ENCODE data around the gene NCOA7. TPM values are rescaled to one million over a fixed set of nuclear protein-coding genes. Genes with fewer than 3 reads are reported as not detected.

NCOA7 gene
- total and polyA plus RNA-seq, 9 donors, result 5.5 to 9.1 (median 6.1) TPM

- no peak overlapping the region for H3K4me3 ChIP-seq (ENCODE audit: low read length)
- peaks cover 12% of the 10 kb centered on the region for H3K27me3 ChIP-seq (ENCODE audit: control insufficient read depth, insufficient read depth, low read length)
- DNase-seq, result no peak
- peaks cover 5% of the 10 kb centered on the region for H3K36me3 ChIP-seq (ENCODE audit: control insufficient read depth, insufficient read depth, low read length)
- no peak overlapping the region for H3K27ac ChIP-seq (ENCODE audit: low read length)
- no peaks in the 10 kb centered on the region for H3K9me3 ChIP-seq (replicated peaks; ENCODE audit: control insufficient read depth, low read depth, low read length)
- H3K4me1 ChIP-seq (ENCODE audit: control insufficient read depth, insufficient read depth, low read length), result peaks cover 8% of the 10 kb centered on the region
Measured at GRCh38 chr6:125753937-125754259, 36.9 kb upstream of the NCOA7 start.

- DNase-seq, result no peak
- peaks cover 12% of the 10 kb centered on the region for H3K36me3 ChIP-seq (ENCODE audit: control insufficient read depth, insufficient read depth, low read length)
- peaks cover 7% of the 10 kb centered on the region for H3K4me1 ChIP-seq (ENCODE audit: control insufficient read depth, insufficient read depth, low read length)
- no peak overlapping the region for H3K4me3 ChIP-seq (ENCODE audit: low read length)
- peaks cover 8% of the 10 kb centered on the region for H3K27me3 ChIP-seq (ENCODE audit: control insufficient read depth, insufficient read depth, low read length)
- 22% methylated on average over 1 of the region's 2 CpGs for whole genome bisulfite sequencing (ENCODE audit: insufficient coverage)
- H3K9me3 ChIP-seq (replicated peaks; ENCODE audit: control insufficient read depth, low read depth, low read length), result no peaks in the 10 kb centered on the region
- H3K27ac ChIP-seq (ENCODE audit: low read length), result no peak overlapping the region
Measured at GRCh38 chr6:125754566-125754965, 36.2 kb upstream of the NCOA7 start.

- H3K9me3 ChIP-seq (replicated peaks; ENCODE audit: control insufficient read depth, low read depth, low read length), result no peaks in the 10 kb centered on the region
- DNase-seq, result no peak
- no peak overlapping the region for H3K4me3 ChIP-seq (ENCODE audit: low read length)
- no peaks in the 10 kb centered on the region for H3K4me1 ChIP-seq (ENCODE audit: control insufficient read depth, insufficient read depth, low read length)
- WGBS (ENCODE audit: insufficient coverage), result 89% methylated on average over 40 of the region's 42 CpGs
- peaks cover 13% of the 10 kb centered on the region for H3K36me3 ChIP-seq (ENCODE audit: control insufficient read depth, insufficient read depth, low read length)
- H3K27ac ChIP-seq (ENCODE audit: low read length), result no peak overlapping the region
- no peaks in the 10 kb centered on the region for H3K27me3 ChIP-seq (ENCODE audit: control insufficient read depth, insufficient read depth, low read length)
Measured at GRCh38 chr6:125759184-125759902, 31.4 kb upstream of the NCOA7 start.

- H3K27ac ChIP-seq (ENCODE audit: low read length), result no peak overlapping the region
- H3K4me1 ChIP-seq (ENCODE audit: control insufficient read depth, insufficient read depth, low read length), result no peaks in the 10 kb centered on the region
- no peak for DNase-seq
- H3K9me3 ChIP-seq (replicated peaks; ENCODE audit: control insufficient read depth, low read depth, low read length), result no peaks in the 10 kb centered on the region
- peaks cover 13% of the 10 kb centered on the region for H3K36me3 ChIP-seq (ENCODE audit: control insufficient read depth, insufficient read depth, low read length)
- no peaks in the 10 kb centered on the region for H3K27me3 ChIP-seq (ENCODE audit: control insufficient read depth, insufficient read depth, low read length)
- WGBS (ENCODE audit: insufficient coverage), result 42% methylated on average over 2 of the region's 5 CpGs
- no peak overlapping the region for H3K4me3 ChIP-seq (ENCODE audit: low read length)
Measured at GRCh38 chr6:125759959-125760457, 30.8 kb upstream of the NCOA7 start.

GRCh38 chr6:125764121-125764671 lies 26.6 kb upstream of the NCOA7 start:
- Histone ChIP-seq H3K27ac (ENCODE audit: low read length) (no peak overlapping the region), H3K9me3 (replicated peaks; ENCODE audit: control insufficient read depth, low read depth, low read length) (no peaks in the 10 kb centered on the region), H3K36me3 (ENCODE audit: control insufficient read depth, insufficient read depth, low read length) (peaks cover 5% of the 10 kb centered on the region), H3K4me3 (ENCODE audit: low read length) (no peak overlapping the region), H3K27me3 (ENCODE audit: control insufficient read depth, insufficient read depth, low read length) (no peaks in the 10 kb centered on the region), H3K4me1 (ENCODE audit: control insufficient read depth, insufficient read depth, low read length) (no peaks in the 10 kb centered on the region)
- no peak for DNase-seq
- WGBS (ENCODE audit: insufficient coverage), result 20% methylated on average over 1 of the region's 2 CpGs

GRCh38 chr6:125765944-125766343 lies 24.8 kb upstream of the NCOA7 start:
- no peak for DNase-seq
- WGBS (ENCODE audit: insufficient coverage), result no CpG with 5 or more reads among the region's 1 CpG
- no peaks in the 10 kb centered on the region for H3K4me1 ChIP-seq (ENCODE audit: control insufficient read depth, insufficient read depth, low read length)
- H3K27me3 ChIP-seq (ENCODE audit: control insufficient read depth, insufficient read depth, low read length), result no peaks in the 10 kb centered on the region
- H3K9me3 ChIP-seq (replicated peaks; ENCODE audit: control insufficient read depth, low read depth, low read length), result no peaks in the 10 kb centered on the region
- no peaks in the 10 kb centered on the region for H3K36me3 ChIP-seq (ENCODE audit: control insufficient read depth, insufficient read depth, low read length)
- H3K4me3 ChIP-seq (ENCODE audit: low read length), result no peak overlapping the region
- no peak overlapping the region for H3K27ac ChIP-seq (ENCODE audit: low read length)

GRCh38 chr6:125766641-125767040 lies 24.1 kb upstream of the NCOA7 start:
- no peaks in the 10 kb centered on the region for H3K9me3 ChIP-seq (replicated peaks; ENCODE audit: control insufficient read depth, low read depth, low read length)
- no peaks in the 10 kb centered on the region for H3K4me1 ChIP-seq (ENCODE audit: control insufficient read depth, insufficient read depth, low read length)
- no peaks in the 10 kb centered on the region for H3K36me3 ChIP-seq (ENCODE audit: control insufficient read depth, insufficient read depth, low read length)
- no peak overlapping the region for H3K4me3 ChIP-seq (ENCODE audit: low read length)
- no peak for DNase-seq
- no peaks in the 10 kb centered on the region for H3K27me3 ChIP-seq (ENCODE audit: control insufficient read depth, insufficient read depth, low read length)
- 57% methylated on average over 2 of the region's 4 CpGs for WGBS (ENCODE audit: insufficient coverage)
- no peak overlapping the region for H3K27ac ChIP-seq (ENCODE audit: low read length)

GRCh38 chr6:125769147-125769783 lies 21.5 kb upstream of the NCOA7 start:
- no peak for DNase-seq
- Histone ChIP-seq H3K36me3 (ENCODE audit: control insufficient read depth, insufficient read depth, low read length) (no peaks in the 10 kb centered on the region), H3K9me3 (replicated peaks; ENCODE audit: control insufficient read depth, low read depth, low read length) (no peaks in the 10 kb centered on the region), H3K27ac (ENCODE audit: low read length) (no peak overlapping the region), H3K4me3 (ENCODE audit: low read length) (no peak overlapping the region), H3K27me3 (ENCODE audit: control insufficient read depth, insufficient read depth, low read length) (no peaks in the 10 kb centered on the region), H3K4me1 (ENCODE audit: control insufficient read depth, insufficient read depth, low read length) (no peaks in the 10 kb centered on the region)
- WGBS (ENCODE audit: insufficient coverage), result 83% methylated on average over 2 of the region's 6 CpGs

- Histone ChIP-seq H3K27me3 (ENCODE audit: control insufficient read depth, insufficient read depth, low read length) (no peaks in the 10 kb centered on the region), H3K36me3 (ENCODE audit: control insufficient read depth, insufficient read depth, low read length) (no peaks in the 10 kb centered on the region), H3K4me3 (ENCODE audit: low read length) (no peak overlapping the region), H3K27ac (ENCODE audit: low read length) (no peak overlapping the region), H3K4me1 (ENCODE audit: control insufficient read depth, insufficient read depth, low read length) (no peaks in the 10 kb centered on the region), H3K9me3 (replicated peaks; ENCODE audit: control insufficient read depth, low read depth, low read length) (no peaks in the 10 kb centered on the region)
- DNase-seq, result no peak
- WGBS (ENCODE audit: insufficient coverage), result no CpG with 5 or more reads among the region's 4 CpGs
Measured at GRCh38 chr6:125773387-125774341, 17.1 kb upstream of the NCOA7 start.

Data from muscle of leg (tissue), 11 donors.